BE2C (cell line): Measurements from ENCODE around the gene PIP4K2C.

Experiments used
- DNase-seq: peaks from one replicate; pipeline ENCODE4 v3.0.0-alpha.2; 2020
- H3K27me3 ChIP-seq: fragments of 250-450 bp; sonication (Bioruptor Pico); 2 replicates; pipeline ENCODE4 v1.5.1; 2020; ENCODE audit warnings: mild to moderate bottlenecking
- H3K36me3 ChIP-seq: fragments of 250-450 bp; sonication (Bioruptor Pico); 2 replicates; pipeline ENCODE4 v1.5.1; 2020; ENCODE audit warnings: mild to moderate bottlenecking
- H3K4me1 ChIP-seq: fragments of 250-450 bp; sonication (Bioruptor Pico); 2 replicates; pipeline ENCODE4 v1.5.1; 2020
- H3K4me3 ChIP-seq: 2 replicates; pipeline ENCODE4 v1.5.1; 2011; ENCODE audit warnings: low read depth, low read length
- H3K9me3 ChIP-seq: fragments of 250-450 bp; sonication (Bioruptor Pico); 2 replicates; pipeline ENCODE4 v1.5.1; 2020
- TF ChIP-seq, protein P1 (sequence below): IDR thresholded peaks from 2 replicates; pipeline ENCODE4 v1.5.1; 2012; ENCODE audit warnings: mild to moderate bottlenecking, low read depth, low read length

Gene PIP4K2C

DNA sequence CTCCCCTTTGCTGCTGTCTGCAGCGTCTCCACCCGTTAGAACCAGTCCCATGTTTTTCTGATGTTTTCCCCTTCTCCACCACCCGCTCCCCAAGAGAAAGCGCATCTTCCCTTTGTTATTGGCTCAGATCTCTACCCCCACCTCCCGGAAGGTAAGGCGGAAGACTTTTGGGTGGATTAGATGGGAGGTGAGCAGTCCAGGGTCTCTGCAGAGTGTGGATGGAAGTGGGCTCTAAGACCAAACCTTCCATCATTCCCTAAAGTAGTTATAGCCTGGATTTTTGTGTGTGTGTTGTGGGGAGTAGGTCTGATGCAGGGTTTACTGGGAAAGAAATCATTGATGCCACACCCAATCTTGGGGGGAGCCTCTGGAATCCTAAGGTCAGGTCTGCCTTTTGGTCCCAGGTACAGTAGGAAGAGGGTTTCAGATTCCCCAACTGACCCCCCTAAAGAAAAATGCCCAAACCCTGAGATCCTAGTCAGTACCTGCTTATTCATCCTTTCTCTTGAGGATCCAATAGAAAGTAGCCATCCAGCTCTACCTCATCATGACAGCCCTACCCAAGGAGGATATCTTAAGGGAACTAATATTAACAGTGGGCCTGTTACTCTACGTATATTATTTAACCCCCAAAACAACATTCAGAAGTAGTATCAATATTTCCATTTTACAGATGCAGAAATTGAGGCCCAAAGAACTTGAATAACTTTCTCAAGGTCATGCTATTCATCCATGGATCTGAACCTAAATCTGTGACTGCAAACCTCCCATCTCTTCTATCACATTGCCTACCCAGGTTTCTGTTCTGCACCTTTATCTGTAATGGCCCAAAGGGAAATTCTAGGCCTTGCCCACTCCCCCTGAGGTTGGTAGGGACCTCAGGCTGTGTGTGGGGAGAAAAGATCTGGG, 40.1 kb upstream of the PIP4K2C start:
- H3K27me3 ChIP-seq: no peaks in the 10 kb centered on the region
- DNase-seq: no peak
- H3K4me1 ChIP-seq: peaks cover 19% of the 10 kb centered on the region
- no peaks in the 10 kb centered on the region for H3K36me3 ChIP-seq
- TF ChIP-seq, protein P1, sequence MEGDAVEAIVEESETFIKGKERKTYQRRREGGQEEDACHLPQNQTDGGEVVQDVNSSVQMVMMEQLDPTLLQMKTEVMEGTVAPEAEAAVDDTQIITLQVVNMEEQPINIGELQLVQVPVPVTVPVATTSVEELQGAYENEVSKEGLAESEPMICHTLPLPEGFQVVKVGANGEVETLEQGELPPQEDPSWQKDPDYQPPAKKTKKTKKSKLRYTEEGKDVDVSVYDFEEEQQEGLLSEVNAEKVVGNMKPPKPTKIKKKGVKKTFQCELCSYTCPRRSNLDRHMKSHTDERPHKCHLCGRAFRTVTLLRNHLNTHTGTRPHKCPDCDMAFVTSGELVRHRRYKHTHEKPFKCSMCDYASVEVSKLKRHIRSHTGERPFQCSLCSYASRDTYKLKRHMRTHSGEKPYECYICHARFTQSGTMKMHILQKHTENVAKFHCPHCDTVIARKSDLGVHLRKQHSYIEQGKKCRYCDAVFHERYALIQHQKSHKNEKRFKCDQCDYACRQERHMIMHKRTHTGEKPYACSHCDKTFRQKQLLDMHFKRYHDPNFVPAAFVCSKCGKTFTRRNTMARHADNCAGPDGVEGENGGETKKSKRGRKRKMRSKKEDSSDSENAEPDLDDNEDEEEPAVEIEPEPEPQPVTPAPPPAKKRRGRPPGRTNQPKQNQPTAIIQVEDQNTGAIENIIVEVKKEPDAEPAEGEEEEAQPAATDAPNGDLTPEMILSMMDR: no peak
- H3K4me3 ChIP-seq: peak overlapping the region; percentile 89
- no peaks in the 10 kb centered on the region for H3K9me3 ChIP-seq

DNA sequence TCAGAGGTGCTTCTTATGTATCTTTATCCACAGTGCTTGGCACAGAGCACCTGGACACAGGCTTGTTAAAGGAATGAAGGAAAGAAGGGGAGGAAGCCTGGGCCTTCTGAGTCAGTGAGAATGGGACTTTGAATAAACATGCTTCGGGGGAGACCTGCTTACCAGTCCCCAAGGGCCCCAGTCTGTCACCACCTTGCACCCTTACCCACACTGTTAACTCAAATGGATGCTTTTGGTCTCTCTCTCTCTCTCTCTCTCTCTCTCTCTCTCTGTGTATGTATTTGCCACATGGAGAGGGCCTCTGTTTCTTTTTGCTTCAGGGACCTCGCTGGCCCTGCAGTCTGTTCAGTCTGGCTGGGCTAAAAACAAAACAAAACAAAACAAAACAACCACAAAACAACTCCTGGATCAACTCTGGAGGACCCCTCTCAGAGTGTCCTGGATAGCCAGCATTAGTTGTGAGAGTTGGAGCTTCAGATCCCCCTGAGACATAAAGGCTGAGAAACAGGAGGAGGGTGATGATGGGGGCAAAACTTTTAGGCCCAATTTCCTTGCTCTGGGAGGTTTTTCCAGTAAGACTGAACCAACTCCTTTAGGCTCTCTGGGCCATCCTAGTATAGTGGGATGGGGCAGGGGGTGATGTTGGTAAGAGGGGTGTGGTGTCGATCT, 39.2 kb upstream of the PIP4K2C start:
- H3K36me3 ChIP-seq: no peaks in the 10 kb centered on the region
- peaks cover 19% of the 10 kb centered on the region for H3K4me1 ChIP-seq
- H3K4me3 ChIP-seq: peak overlapping the region; percentile 15; the same call in 1 of the 2 replicates
- H3K9me3 ChIP-seq: no peaks in the 10 kb centered on the region
- no peaks in the 10 kb centered on the region for H3K27me3 ChIP-seq
- TF ChIP-seq, protein P1: no peak
- no peak for DNase-seq

DNA sequence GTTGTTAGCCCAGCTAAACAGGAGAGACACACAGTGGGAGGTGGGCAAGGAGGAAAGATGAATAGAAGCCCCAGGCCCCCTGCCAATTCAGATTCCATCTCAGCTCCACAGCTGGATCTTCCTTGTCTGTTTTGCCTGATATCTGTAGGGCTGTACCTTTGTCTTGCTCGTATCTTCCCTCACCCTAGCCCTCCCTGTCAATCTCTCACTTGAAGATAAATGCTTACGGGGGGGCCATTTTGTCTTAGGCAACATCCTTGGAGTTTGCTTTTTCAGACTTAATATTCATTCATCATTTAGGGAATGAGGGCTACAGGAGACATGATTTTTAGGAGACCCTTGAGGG, 38.7 kb upstream of the PIP4K2C start:
- Histone ChIP-seq H3K4me1 (peaks cover 19% of the 10 kb centered on the region), H3K36me3 (no peaks in the 10 kb centered on the region), H3K27me3 (no peaks in the 10 kb centered on the region), H3K9me3 (no peaks in the 10 kb centered on the region), H3K4me3 (peak overlapping the region; percentile 15)
- TF ChIP-seq, protein P1: no peak
- no peak for DNase-seq

DNA sequence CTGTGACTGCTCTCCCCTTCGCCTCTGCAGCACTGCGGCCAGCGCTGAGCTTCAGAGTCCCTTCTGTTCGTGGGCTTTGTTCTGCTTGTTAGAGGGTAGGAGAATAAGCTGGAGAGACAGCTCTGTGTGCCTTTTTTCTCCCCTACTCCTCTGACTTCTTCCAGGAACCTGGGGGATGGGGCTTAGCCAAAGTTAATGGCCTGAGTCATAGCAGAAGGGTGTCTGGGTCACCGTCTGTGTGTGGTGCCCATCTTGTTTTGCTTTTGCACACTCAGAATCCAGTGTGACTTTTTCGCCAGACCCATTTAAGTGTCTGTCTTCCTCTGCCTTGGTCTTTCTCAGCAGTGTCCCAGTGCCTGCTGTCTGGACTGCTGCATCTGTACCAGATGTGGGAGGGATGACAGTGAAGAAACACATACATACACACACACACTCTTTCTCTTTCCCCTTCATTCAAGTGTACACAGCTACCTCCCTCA, 38.1 kb upstream of the PIP4K2C start:
- TF ChIP-seq, protein P1: no peak
- peak; percentile 38 for DNase-seq
- peak overlapping the region; percentile 15 for H3K4me3 ChIP-seq
- no peaks in the 10 kb centered on the region for H3K9me3 ChIP-seq
- no peaks in the 10 kb centered on the region for H3K36me3 ChIP-seq
- H3K4me1 ChIP-seq: peaks cover 19% of the 10 kb centered on the region
- no peaks in the 10 kb centered on the region for H3K27me3 ChIP-seq

DNA sequence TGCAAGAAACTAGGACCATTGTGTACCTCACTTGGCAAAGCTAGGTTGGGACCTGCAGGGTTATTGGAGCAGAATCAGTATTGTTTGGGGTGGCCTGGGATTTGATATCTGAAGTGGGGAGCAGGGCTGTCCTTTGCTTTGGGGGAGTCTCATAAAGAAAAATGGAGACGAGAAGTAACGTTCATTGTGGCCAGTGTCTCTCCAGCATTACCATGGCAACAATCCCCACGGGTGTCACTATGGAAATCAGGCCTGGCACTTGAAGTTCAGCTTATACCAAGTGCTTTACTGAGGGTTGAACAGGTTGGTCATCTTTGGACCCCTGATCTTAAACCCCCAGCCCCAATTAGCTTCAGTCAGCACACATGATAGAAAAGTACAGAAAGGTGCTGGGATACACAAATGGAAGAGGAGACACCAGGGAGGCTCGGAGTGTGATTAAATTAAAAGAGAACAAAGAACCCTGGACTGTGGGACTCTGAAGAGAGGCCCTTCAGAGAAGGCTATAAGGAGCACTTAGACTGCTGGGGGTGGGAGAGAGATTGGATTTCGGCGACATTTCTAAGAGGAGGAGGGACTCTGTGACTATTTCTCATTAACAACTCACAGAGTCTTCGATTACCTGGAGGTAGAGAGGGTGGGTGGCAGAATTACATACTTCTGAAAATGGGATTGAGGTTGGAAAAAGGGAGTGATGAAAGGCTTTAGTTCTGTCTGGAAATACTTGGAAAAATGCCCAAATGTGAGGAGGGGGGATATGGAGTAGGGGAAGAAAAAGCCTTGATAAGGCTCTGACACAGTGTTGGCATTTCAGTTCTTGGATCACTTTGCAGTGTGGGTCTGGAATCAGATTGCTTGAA, 37.4 kb upstream of the PIP4K2C start:
- H3K4me1 ChIP-seq: peaks cover 19% of the 10 kb centered on the region
- TF ChIP-seq, protein P1: no peak
- no peaks in the 10 kb centered on the region for H3K27me3 ChIP-seq
- no peaks in the 10 kb centered on the region for H3K36me3 ChIP-seq
- H3K4me3 ChIP-seq: peak overlapping the region; percentile 15; the same call in 1 of the 2 replicates
- peak; percentile 32 for DNase-seq
- H3K9me3 ChIP-seq: no peaks in the 10 kb centered on the region
